ENCODE measurements around the gene PAK1.

- TF ChIP-seq CTCF (IDR thresholded peaks at IDR 0.05; ENCODE audit: low read length) (no peak), EZH2 (IDR thresholded peaks at IDR 0.05; ENCODE audit: borderline replicate concordance, low read length) (no peak)
These were observed 45.3 kb downstream of the PAK1 start for GRCh38 chr11:77428598-77428997.
